HEK293 (cell line): Measurements from ENCODE around the gene PLK3.

Source experiments
- CTCF ChIA-PET: fragments of 350-600 bp; formaldehyde crosslinking; extraction: SDS; loops from one replicate; lab custom pipeline; 2021; ENCODE audit warnings: antibody characterized with exemption; lab: Yijun Ruan, JAX
- POLR2A ChIA-PET: fragments of 300-600 bp; formaldehyde crosslinking; extraction: SDS; loops from one replicate; lab custom pipeline; 2020; ENCODE audit warnings: antibody characterized with exemption, inconsistent platforms; lab: Yijun Ruan, JAX
- H3K27ac ChIP-seq: fragments of 200-500 bp; sonication (Bioruptor generic); 2 replicates; pipeline ENCODE4 v1.5.1; 2014; ENCODE audit warnings: low read depth, low read length, control low read depth, inconsistent platforms; ENCODE audit errors: extremely low read depth
- H3K36me3 ChIP-seq, 2 experiments: fragments of 200-500 bp in 1 of 2; sonication (Bioruptor generic) in 1 of 2; 1 replicate in 1 of 2; 2 replicates in 1 of 2; pipeline ENCODE4 v1.5.1; 2014 to 2017; ENCODE audit warnings: inconsistent platforms in 2 of 2, low read length in 2 of 2; ENCODE audit not compliant: control insufficient read depth in 2 of 2, insufficient read depth in 1 of 2
- H3K4me1 ChIP-seq: fragments of 200-500 bp; sonication (Bioruptor generic); 2 replicates; pipeline ENCODE4 v1.5.1; 2014; ENCODE audit warnings: mild to moderate bottlenecking, low read length, inconsistent platforms; ENCODE audit not compliant: control insufficient read depth, insufficient read depth
- H3K4me3 ChIP-seq: 2 replicates; pipeline ENCODE4 v1.5.1; 2011; ENCODE audit warnings: low read depth, mild to moderate bottlenecking, control low read depth, low read length, moderate library complexity
- H3K9me3 ChIP-seq: fragments of 200-500 bp; sonication (Bioruptor generic); 2 replicates; pipeline ENCODE4 v1.5.1; 2014; ENCODE audit warnings: low read depth, low read length, inconsistent platforms; ENCODE audit not compliant: control insufficient read depth, insufficient read depth
- GLIS1 ChIP-seq: fragments of 450-650 bp; formaldehyde crosslinking; IDR thresholded peaks from 2 replicates; pipeline ENCODE4 v1.5.1; 2016; ENCODE audit warnings: missing biosample characterization, missing genetic modification characterization
- HOXD13 ChIP-seq: sonication (generic); formaldehyde crosslinking; IDR thresholded peaks from 2 replicates; pipeline ENCODE4 v1.8.0; 2022; ENCODE audit warnings: missing genetic modification reagents, borderline replicate concordance
- PRDM10 ChIP-seq: fragments of 450-650 bp; formaldehyde crosslinking; IDR thresholded peaks from 2 replicates; pipeline ENCODE4 v1.5.1; 2016; ENCODE audit warnings: missing biosample characterization, missing genetic modification characterization
- PRDM4 ChIP-seq: fragments of 450-650 bp; formaldehyde crosslinking; IDR thresholded peaks from 2 replicates; pipeline ENCODE4 v1.5.1; 2017; ENCODE audit warnings: missing biosample characterization, missing genetic modification characterization
- TRIM28 ChIP-seq: IDR thresholded peaks from 2 replicates; pipeline ENCODE4 v1.6.1; 2011; ENCODE audit warnings: low read length, control low read depth, borderline replicate concordance
- ZFHX2 ChIP-seq: fragments of 450-650 bp; formaldehyde crosslinking; conservative IDR thresholded peaks from 2 replicates; pipeline ENCODE4 v1.5.1; 2016; ENCODE audit warnings: missing biosample characterization, missing genetic modification characterization
- ZNF16 ChIP-seq: fragments of 450-650 bp; formaldehyde crosslinking; IDR thresholded peaks from 2 replicates; pipeline ENCODE4 v1.5.1; 2016; ENCODE audit warnings: low read depth, missing biosample characterization, missing genetic modification characterization
- ZNF292 ChIP-seq: fragments of 450-650 bp; formaldehyde crosslinking; IDR thresholded peaks from 2 replicates; pipeline ENCODE4 v1.5.1; 2016; ENCODE audit warnings: low read depth, missing biosample characterization, missing genetic modification characterization, borderline replicate concordance
- ZNF354C ChIP-seq: fragments of 450-650 bp; formaldehyde crosslinking; IDR thresholded peaks from 2 replicates; pipeline ENCODE4 v1.5.1; 2016; ENCODE audit warnings: missing biosample characterization, missing genetic modification characterization, low read depth, borderline replicate concordance
- ZNF394 ChIP-seq: fragments of 450-650 bp; formaldehyde crosslinking; IDR thresholded peaks from 2 replicates; pipeline ENCODE4 v1.5.1; 2016; ENCODE audit warnings: missing biosample characterization, missing genetic modification characterization, mild to moderate bottlenecking, moderate library complexity, borderline replicate concordance
- ZNF416 ChIP-seq: fragments of 450-650 bp; formaldehyde crosslinking; IDR thresholded peaks from 2 replicates; pipeline ENCODE4 v1.5.1; 2016; ENCODE audit warnings: missing biosample characterization, missing genetic modification characterization
- ZNF449 ChIP-seq: fragments of 450-650 bp; formaldehyde crosslinking; IDR thresholded peaks from 2 replicates; pipeline ENCODE4 v1.5.1; 2017; ENCODE audit warnings: missing biosample characterization, mild to moderate bottlenecking, missing genetic modification characterization, moderate library complexity
- ZNF488 ChIP-seq: fragments of 450-650 bp; formaldehyde crosslinking; IDR thresholded peaks from 2 replicates; pipeline ENCODE4 v1.5.1; 2016; ENCODE audit warnings: missing biosample characterization, missing genetic modification characterization
- ZNF518A ChIP-seq: fragments of 450-650 bp; formaldehyde crosslinking; conservative IDR thresholded peaks from 2 replicates; pipeline ENCODE4 v1.5.1; 2016; ENCODE audit warnings: low read depth, missing biosample characterization, missing genetic modification characterization
- ZNF664 ChIP-seq: fragments of 450-650 bp; formaldehyde crosslinking; IDR thresholded peaks from 2 replicates; pipeline ENCODE4 v1.5.1; 2016; ENCODE audit warnings: missing biosample characterization, missing genetic modification characterization
- ZSCAN23 ChIP-seq: fragments of 450-650 bp; formaldehyde crosslinking; IDR thresholded peaks from 2 replicates; pipeline ENCODE4 v1.5.1; 2016; ENCODE audit warnings: missing biosample characterization, missing genetic modification characterization

The PLK3 gene

GRCh38 chr1:44851308-44851707 lies 51.1 kb downstream of the PLK3 start:
- Histone ChIP-seq H3K27ac (no peak overlapping the region), H3K36me3 (peaks cover 0 to 25% of the 10 kb centered on the region in 2 experiments; a peak in 2 of 3 replicates), H3K9me3 (no peaks in the 10 kb centered on the region), H3K4me3 (no peak overlapping the region), H3K4me1 (no peaks in the 10 kb centered on the region)
- ChIA-PET CTCF (no interaction called here), POLR2A (interaction anchor here (0.5 kb wide), 1 partner anchor 121 kb away, joined by 3 read pairs; no protein-coding TSS in a partner anchor)
- TF ChIP-seq ZNF354C (tag by site-specific recombination), result no peak
- TF ChIP-seq ZSCAN23 (tag by site-specific recombination), result no peak
- TF ChIP-seq GLIS1 (tag by site-specific recombination), result no peak
- TF ChIP-seq ZNF488 (tag by site-specific recombination), result no peak
- TF ChIP-seq ZFHX2, result no peak
- TF ChIP-seq ZNF664 (tag by site-specific recombination), result no peak
- TF ChIP-seq PRDM10 (tag by site-specific recombination), result no peak
- TF ChIP-seq TRIM28, result no peak
- no peak for TF ChIP-seq ZNF449 (tag by site-specific recombination)
- no peak for TF ChIP-seq ZNF416 (tag by site-specific recombination)

- ChIA-PET POLR2A (interaction anchor here (1.2 kb wide), 1 partner anchor 10 kb away, joined by 3 read pairs; the partner anchor contains the start of gene PTCH2), CTCF (interaction anchor here (0.5 to 0.7 kb wide), 2 partner anchors 19 to 503 kb away, joined by 3 to 5 read pairs; no protein-coding TSS in a partner anchor)
- H3K36me3 ChIP-seq, result peaks cover 0 to 39% of the 10 kb centered on the region in 2 experiments; a peak in 2 of 3 replicates
- H3K4me3 ChIP-seq, result no peak overlapping the region
- no peaks in the 10 kb centered on the region for H3K4me1 ChIP-seq
- H3K27ac ChIP-seq, result no peak overlapping the region
- no peak for TF ChIP-seq HOXD13 (CRISPR knock-in tag)
- no peaks in the 10 kb centered on the region for H3K9me3 ChIP-seq
These were observed 53.0 kb downstream of the PLK3 start for GRCh38 chr1:44853201-44853600.

GRCh38 chr1:44854970-44855369 lies 54.8 kb downstream of the PLK3 start:
- ChIA-PET CTCF (no interaction called here), POLR2A (no interaction called here)
- no peaks in the 10 kb centered on the region for H3K9me3 ChIP-seq
- H3K4me1 ChIP-seq, result no peaks in the 10 kb centered on the region
- no peak overlapping the region for H3K4me3 ChIP-seq
- no peak overlapping the region for H3K27ac ChIP-seq
- peaks cover 0 to 42% of the 10 kb centered on the region in 2 experiments; a peak in 2 of 3 replicates for H3K36me3 ChIP-seq
- no peak for TF ChIP-seq PRDM4 (tag by site-specific recombination)
- TF ChIP-seq ZNF16 (tag by site-specific recombination), result no peak
- TF ChIP-seq ZNF394 (tag by site-specific recombination), result no peak
- TF ChIP-seq ZNF292 (tag by site-specific recombination), result no peak
- TF ChIP-seq ZNF518A, result no peak
